Stimulated activated CD8-positive, alpha-beta memory T cell treated with anti-CD3 and anti-CD28 coated beads, Interleukin-4, amount 100 ng/mL, for 4 hours (primary cell): ENCODE measurements around the gene TMPRSS9.
A peak's percentile ranks its signal among the peaks of the same experiment; 100 is the strongest.

Source experiments
- DNase-seq, 2 donors: peaks; one replicate each; pipeline ENCODE4 v3.0.0-alpha.2; 2020; ENCODE audit warnings: low read depth in 2 of 2, low spot score in 1 of 2

The TMPRSS9 gene

GRCh38 chr19:2420490-2420889 lies 60.4 kb downstream of the TMPRSS9 start:
- DNase-seq, result no peak

GRCh38 chr19:2421581-2422306 lies 61.7 kb downstream of the TMPRSS9 start:
- DNase-seq, result no peak

- no peak for DNase-seq
Measured at GRCh38 chr19:2423071-2423914, 63.2 kb downstream of the TMPRSS9 start.

- no peak for DNase-seq
Measured at GRCh38 chr19:2423915-2424685, 64.0 kb downstream of the TMPRSS9 start.

- DNase-seq, result no peak
Measured at GRCh38 chr19:2424686-2425621, 64.9 kb downstream of the TMPRSS9 start.

GRCh38 chr19:2425622-2426581 lies 65.8 kb downstream of the TMPRSS9 start:
- no peak for DNase-seq

GRCh38 chr19:2426611-2427428 lies 66.8 kb downstream of the TMPRSS9 start:
- no peak for DNase-seq

- DNase-seq, result peak; percentile 89 to 91
Measured at GRCh38 chr19:2427429-2428320, 67.6 kb downstream of the TMPRSS9 start, which contains the start of gene TIMM13. TSS of gene TIMM13 (minus strand) at chr19:2427586. CDS start at chr19:2427533, 53 bp downstream.

- DNase-seq, result no peak
Measured at GRCh38 chr19:2428321-2428690, 68.2 kb downstream of the TMPRSS9 start.

- DNase-seq, result no peak
Measured at GRCh38 chr19:2428756-2429711, 69.0 kb downstream of the TMPRSS9 start.

GRCh38 chr19:2429917-2430535 lies 70.0 kb downstream of the TMPRSS9 start:
- DNase-seq, result no peak

GRCh38 chr19:2431318-2432055 lies 71.4 kb downstream of the TMPRSS9 start:
- DNase-seq, result no peak

- DNase-seq, result no peak
Measured at GRCh38 chr19:2432131-2432848, 72.2 kb downstream of the TMPRSS9 start.

GRCh38 chr19:2433854-2434253 lies 73.8 kb downstream of the TMPRSS9 start:
- DNase-seq, result no peak

GRCh38 chr19:2434267-2434666 lies 74.2 kb downstream of the TMPRSS9 start:
- no peak for DNase-seq
